NCI-H2227 (cell line): ENCODE measurements around the gene GTF2H2C.
"Not testable (repeated sequence)": the region's sequence is repeated elsewhere in the genome, so short reads cannot be mapped to it uniquely, and the experiment has no call there.

Experiments used
- DNase-seq: peaks from one replicate; lab custom pipeline; 2025; ENCODE audit not compliant: unreplicated experiment; lab: John Stamatoyannopoulos, UW

The GTF2H2C gene

DNA sequence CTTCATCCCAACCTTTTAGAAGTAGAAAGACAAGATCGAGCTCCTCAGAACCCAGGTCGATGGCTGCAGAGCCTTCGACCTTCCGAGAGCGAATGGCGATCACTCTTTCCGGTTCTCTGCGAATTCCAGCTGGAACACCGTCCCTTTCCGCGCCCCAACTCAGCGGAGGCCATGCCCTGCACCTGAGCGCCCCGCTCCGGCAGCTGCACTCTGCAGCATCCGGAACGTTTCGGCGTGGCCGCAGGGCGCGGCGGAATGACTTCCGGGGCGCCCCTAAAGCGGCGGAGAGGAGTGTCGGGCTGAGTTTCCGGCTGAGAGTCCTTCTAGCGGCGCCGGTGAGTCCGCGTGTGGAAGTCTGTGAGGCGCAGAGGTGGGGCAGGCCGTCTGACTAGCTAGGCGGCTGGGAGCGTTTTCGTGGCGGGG lies at the start of gene GTF2H2C:
Gene GTF2H2C, plus strand, starts transcription at position 284 of the 423 bp plus-strand sequence. CDS start 4,942 bp downstream, outside the sequence.
- DNase-seq: not testable (repeated sequence)

DNA sequence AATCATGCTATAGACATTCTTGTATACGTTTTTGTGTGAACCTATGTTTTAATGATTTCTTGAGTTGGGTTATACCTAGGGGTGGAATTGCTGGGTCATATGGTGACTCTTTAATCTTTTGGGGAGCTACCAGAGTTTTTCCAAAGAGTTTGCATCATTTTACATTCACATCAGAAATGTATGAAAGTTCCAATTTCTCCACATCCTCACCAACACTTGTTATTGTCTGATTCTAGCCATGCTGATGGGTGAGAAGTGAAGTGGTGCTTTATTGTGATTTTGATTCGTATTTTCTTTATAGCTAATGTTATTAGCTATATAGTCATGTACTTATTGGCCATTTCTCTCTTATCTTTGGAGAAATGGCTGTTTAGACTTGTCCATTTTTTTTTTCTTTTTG lies 49.3 kb upstream of the GTF2H2C start:
- DNase-seq: no peak

DNA sequence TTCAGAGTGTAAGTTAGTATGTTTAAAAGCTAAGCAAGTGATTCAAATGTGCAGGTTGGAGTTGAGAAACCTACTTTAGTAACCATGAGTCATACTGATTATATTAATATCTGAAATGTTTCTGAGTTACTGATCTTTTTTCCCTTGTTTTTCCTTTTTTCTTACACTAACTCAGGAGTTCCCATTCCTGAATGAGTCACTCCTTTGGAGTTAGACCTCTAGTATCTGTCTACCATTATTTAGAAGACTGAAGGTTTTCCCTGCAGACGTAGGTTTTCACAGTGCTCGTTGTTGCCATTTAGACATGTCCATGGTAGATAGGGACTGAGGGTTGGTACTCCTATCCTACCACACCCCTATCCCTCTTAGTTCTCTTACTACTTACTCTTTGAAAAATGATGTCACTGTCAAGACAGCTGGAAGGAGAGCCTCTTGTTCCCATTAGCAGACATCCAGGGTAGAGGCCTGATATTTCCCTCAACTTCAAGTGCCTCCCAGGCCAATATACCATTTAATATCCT lies 47.2 kb upstream of the GTF2H2C start:
- DNase-seq: no peak

DNA sequence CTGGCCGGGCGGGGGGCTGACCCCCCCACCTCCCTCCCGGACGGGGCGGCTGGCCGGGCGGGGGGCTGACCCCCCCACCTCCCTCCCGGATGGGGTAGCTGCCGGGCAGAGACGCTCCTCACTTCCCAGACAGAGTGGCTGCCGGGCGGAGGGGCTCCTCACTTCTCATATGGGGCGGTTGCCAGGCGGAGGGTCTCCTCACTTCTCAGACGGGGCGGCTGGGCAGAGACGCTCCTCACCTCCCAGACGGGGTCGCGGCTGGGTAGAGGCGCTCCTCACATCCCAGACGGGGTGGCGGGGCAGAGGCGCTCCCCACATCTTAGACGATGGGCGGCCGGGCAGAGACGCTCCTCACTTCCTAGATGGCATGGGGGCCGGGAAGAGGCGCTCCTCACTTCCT lies 44.4 kb upstream of the GTF2H2C start:
- DNase-seq: not testable (repeated sequence)

DNA sequence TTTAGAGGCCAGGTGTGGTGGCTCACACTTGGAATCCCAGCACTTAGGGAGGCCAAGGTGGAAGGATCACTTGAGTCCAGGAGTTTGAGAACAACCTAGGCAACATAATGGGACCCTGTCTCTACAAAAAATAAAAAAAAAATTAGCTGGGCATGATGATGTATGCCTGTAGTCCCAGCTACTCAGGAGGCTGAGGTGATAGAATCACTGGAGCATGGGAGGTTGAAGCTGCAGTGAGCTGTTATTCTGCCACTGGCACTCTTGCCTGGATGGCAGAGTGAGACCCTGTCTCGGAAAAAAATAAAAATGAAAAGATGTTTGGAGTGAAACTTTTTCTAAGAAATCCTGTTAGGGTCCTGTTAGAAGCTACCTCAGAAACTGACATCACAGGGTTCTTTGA lies 43.2 kb upstream of the GTF2H2C start:
- DNase-seq: no peak

DNA sequence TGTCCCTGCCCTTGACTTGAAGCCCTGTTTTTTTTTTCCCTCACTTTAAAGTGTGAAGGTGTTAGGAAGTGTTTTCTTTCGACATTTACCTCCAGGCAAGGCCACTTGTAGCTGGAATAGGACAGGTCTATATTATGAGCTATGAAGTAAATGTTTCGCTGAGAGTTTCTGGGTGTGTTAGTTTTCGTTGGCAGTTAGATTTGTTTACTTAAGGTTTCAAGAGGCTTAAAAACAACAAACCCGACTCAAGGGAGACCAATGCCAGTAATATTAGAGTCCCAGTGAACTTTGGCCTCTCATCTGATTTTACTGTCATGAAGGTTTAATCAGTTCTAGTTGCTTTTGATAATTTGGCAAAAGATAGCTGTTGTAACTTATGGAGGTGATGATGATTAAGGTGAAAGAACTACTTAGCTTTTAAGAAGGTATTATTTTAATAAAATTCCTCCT lies 42.2 kb upstream of the GTF2H2C start:
- no peak for DNase-seq

DNA sequence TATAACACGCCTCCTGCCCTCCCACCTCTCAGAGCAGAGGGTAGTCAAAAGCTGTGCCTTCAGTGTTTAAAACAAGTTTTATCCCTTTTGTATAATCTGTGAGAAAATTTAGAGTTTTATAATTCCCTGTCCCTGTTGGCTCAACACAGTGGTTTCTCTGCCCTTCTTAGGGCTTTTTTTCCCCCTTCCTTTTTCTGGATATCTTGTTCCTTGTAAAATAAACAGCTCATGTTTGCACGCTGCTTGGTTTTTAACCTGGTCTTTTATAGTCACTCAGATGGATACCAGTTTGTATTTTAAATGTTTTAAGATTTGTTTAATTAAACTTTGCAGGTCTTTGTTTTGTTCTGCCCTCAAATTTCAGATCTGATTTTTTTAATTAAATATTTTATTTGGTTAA lies 40.7 kb upstream of the GTF2H2C start:
- DNase-seq: no peak

DNA sequence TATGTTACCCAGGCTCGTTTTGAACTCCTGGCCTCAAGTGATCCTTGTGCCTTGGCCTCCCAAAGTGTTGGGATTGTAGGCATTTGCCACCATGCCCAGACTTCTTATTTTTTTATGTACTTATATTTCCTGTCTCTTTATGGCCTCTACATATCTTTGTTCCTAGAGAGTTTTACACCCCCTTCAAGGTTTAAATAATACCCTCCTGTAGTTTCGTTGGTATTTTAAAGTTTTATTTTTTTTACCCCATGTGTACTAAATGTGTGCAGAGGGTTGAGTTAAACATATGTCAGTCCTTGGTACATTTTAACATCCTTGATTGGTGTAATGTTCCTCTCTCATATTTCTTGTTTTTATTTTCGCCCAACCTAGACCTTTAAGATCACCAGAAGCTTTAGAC lies 38.0 kb upstream of the GTF2H2C start:
- no peak for DNase-seq

DNA sequence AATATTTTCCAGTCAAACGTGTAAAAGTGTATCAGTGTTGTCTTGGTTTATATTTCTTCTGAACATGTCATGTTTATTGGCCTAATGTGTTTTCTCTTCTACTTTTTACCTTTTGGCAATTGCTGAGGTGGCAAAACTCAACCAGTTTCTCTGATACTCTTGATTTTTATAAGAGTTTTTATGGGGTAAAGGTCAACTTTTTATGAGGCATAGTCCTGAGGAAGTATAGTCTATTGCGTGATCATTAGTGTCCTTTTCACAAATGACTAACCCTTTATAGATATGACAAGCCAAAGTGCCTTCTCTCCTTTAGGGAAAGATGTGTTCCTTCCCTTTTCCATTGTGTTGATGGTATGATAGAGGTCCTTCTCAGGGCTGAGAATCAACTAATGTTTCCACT lies 34.5 kb upstream of the GTF2H2C start:
- no peak for DNase-seq

DNA sequence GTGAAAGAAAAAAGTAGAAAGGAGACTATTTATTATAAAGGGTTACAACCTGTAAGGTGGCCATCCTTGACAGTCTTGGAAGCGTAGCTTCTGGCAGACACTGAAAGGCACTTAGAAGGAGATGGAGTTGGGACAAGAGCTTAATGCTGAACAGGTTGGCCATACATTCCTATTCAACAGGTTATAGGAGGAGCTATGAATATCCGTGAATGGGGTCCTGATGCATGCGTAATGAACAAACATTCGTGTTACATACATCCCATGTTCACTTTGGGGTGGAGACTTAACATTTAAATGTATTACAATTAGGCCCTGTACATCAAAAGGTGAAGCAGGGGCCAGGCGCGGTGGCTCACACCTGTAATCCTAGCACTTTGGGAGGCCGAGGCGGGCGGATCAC lies 33.3 kb upstream of the GTF2H2C start:
- no peak for DNase-seq

DNA sequence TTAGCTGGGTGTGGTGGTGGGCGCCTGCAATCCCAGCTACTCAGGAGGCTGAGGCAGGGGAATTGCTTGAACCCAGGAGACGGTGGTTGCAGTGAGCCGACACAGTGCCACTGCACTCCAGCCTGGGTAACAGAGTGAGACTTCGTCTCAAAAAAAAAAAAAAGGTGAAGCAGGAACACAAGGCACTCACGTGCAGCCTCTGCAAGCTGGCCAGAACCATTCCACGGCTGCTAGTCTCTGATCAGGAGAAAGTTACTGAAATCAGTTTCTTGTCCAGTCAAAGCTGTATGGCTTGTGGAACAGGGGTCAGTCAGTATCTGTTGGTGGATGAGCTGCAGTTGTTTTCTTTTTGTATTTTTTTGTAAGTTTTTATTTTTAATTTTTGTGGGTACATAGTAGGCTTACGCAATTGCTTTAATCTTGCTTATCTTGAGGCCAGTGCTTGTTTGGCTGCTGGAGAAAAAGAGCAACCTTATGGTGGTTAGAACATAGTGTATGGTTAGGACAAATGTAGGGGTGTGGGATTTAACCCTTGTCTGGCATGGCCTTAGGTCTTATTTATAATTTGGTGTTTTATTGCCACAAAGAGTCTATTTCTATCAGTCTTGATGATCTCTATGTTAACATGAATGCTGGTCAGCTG lies 32.7 kb upstream of the GTF2H2C start:
- DNase-seq: no peak

DNA sequence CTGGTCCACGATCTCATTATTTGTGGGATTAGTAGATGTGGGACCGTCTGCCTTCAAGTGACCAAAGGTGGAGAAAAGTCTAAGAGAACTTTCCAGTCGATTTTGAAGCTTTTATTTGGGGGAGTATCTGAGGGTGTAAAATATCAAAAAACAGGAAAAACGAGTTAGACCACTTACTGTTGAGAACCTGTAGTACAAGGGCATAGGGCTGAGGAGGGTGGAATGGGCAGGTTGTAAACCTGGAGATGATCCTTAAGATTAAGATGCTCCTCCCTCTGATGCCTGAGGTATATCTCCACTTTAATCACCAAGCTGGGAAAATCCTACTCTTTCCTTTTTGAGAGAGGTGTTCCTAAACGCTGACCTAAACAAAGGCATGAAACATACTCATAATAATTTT lies 32.0 kb upstream of the GTF2H2C start:
- no peak for DNase-seq

DNA sequence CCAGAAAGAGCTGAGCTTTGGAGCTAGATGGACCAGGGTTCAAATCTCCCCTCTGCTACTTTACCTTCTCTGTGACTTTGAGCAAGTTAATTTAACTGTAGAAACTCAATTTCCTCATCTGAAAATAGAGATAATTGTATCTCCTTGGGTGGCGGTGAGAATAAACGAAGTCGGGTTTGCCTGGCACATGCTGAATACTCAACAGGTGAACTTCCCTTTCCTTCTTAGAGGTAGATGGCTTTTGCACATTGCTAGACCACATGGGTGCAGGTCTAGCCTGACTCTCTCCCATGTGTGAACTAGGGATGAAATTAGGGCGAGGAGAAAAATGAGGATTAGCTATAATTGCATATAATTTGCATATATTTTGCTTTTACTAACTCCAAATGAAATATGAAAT lies 31.4 kb upstream of the GTF2H2C start:
- DNase-seq: no peak

DNA sequence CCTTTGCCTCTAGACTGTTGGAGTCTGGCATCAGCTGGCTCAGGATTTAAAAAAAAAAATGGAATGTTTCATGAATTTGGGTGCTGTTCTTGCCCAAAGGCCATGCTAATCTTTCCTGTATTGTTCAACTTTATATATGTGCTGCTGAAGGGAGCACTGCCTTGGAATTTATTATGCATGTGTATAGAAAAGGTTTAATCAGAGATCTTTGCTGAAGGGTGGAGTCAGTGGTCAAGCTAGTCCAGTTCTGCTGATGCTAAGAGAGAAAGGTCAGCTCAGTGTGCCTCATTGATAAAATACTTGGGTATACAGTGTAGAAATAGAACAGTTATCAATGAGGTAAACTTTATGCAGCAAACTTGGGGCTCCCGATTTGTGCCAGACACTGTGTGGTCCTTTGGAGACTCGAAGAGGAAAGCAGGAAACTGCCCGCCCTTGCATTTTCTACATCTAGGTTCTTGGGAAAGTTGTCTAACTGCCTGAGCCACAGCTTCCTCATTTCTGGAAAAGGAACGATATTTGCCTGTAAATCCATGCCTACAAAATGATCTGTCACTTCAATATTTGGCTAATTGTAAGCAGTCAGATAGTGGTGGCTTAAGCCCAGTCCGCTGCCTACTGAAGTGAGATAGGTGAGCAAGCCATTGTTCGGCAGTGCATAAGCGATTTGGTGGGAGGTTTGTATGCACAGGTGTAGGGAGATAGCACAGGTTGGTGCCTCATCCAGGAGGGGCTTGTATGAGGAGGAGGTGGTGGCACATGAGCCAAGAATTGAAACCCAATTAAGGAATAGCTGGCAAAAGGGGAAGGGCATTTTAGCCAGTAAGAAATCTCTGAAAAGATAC lies 29.2 kb upstream of the GTF2H2C start:
- no peak for DNase-seq

DNA sequence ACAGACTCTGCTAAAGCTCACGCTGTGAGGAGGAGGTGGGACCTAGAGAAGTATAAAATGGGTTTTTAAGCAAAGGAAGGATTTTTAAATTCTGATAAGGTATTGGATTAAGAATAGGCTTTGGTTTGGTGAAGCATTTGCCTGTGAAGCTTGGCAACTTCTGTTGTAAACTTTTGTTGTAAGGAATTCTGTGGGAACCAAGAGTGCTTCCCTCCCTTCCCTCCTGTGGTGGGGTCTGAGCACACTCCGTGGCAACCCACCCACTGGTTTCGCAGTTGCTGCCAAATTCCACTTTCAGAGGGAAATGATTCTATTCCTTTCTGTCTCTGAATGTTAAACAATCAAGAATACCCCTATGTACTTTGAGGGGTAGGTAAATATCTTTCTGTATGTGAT lies 28.6 kb upstream of the GTF2H2C start:
- DNase-seq: no peak

DNA sequence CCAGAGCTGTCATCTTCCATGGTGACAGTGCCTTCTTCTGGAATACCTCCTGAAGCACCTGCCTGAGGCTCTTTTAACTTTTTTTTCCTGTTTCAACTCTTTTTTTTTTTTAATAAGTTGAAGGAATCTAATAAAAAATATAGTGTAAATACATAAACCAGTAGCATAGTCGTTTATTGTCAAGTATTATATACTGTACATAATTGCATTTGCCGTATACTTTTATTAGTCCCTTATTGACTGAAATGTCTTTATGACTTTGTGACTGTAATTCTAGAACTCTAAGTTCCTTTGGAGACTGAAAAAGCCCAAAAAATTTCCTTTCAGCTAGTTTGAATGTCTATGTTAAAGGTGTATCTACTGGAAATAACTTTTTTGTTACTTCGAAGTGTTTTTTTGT lies 22.1 kb upstream of the GTF2H2C start:
- DNase-seq: not testable (repeated sequence)

DNA sequence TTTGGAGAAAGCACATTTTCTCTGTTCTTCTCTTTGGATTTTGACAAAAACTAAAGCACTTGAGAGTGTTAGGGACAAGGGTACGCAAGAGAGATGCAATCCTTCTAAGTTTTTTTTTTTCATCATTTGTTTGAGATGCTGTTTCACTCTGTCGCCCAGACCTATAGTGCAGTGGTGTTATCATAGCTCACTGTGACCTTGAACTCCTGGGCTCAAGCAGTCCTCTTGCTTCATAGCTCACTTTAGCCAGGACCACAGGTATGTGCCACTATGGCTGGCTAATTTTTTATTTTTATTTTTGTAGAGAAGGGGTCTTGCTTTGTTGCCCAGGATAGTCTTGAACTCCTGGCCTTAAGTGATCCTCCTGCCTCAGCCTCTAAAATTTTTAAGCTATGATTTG lies 21.3 kb upstream of the GTF2H2C start:
- DNase-seq: not testable (repeated sequence)

DNA sequence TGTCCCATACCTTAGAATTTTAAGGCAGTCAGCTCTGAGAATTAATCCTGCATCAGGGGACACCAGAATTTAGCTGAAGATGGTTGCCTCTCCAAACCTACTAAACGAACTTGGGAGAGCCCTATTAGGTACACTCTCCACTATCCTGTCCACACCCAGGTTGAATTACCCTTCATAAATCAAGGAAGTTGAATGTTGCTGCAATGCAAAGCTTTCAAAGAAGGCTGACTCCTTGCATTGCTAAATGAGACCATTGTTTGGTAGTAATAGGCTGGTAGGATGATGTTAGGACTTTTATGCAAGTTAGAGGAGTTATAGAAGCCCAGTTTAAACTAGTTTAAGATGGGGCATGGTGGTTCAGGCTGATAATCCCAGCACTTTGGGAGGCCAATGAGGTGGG lies 18.6 kb upstream of the GTF2H2C start:
- not testable (repeated sequence) for DNase-seq

DNA sequence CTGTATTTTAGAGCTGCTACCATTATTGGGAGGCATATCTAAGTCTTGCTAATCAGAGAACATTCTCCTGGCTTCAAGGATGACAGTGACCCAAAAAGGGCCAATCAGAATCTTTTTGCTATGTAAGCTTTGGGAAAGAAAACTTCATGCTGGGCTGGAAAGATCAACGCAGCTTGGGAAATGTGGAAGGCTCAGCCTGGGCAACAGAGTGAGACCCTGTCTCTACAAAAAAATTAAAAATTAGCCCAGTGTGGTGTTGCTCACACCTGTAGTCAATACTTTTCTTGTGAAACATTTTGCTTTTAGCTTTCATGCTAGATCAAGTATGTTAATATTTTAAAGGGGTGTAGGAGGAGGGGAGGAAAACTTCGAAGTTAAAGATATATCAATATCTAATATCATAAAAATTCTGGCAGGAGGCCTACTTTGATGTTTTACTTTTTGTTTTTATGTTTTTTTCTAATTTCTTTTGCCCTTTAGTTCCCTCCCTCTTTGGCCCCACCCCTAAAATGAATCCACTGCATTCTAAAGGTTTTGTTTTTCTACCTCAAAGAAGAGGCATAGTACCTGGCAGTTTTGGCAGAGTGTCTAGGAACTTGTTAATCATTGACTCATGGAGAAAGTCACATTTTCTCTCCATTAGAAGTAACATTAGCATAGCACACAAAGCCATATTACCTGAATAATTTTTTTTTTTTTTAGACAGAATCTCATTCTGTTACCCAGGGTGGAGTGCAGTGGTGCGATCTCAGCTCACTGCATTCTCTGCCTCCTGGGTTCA lies 17.0 kb upstream of the GTF2H2C start:
- not testable (repeated sequence) for DNase-seq

DNA sequence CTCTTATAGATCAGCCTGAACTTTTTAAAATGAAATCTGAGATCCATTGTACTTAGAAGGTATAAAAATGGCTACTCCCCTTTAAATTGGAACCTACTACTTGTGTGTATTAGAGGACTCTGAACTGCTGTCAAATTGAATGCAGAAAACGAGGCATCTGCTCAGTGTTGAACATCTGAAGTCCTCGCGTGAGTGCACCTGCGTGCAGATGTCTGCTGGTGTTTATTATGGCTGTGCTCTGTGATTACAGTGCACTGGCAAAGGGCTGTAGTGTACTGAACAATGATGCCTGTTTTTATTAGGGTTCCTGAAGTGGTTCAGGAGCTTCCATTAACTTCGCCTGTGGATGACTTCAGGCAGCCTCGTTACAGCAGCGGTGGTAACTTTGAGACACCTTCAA lies 15.4 kb upstream of the GTF2H2C start:
- DNase-seq: not testable (repeated sequence)
